Measurements from ENCODE around the gene SERPINA3.
"Not testable (repeated sequence)": the region's sequence is repeated elsewhere in the genome, so short reads cannot be mapped to it uniquely, and the experiment has no call there.

SERPINA3 gene

DNA sequence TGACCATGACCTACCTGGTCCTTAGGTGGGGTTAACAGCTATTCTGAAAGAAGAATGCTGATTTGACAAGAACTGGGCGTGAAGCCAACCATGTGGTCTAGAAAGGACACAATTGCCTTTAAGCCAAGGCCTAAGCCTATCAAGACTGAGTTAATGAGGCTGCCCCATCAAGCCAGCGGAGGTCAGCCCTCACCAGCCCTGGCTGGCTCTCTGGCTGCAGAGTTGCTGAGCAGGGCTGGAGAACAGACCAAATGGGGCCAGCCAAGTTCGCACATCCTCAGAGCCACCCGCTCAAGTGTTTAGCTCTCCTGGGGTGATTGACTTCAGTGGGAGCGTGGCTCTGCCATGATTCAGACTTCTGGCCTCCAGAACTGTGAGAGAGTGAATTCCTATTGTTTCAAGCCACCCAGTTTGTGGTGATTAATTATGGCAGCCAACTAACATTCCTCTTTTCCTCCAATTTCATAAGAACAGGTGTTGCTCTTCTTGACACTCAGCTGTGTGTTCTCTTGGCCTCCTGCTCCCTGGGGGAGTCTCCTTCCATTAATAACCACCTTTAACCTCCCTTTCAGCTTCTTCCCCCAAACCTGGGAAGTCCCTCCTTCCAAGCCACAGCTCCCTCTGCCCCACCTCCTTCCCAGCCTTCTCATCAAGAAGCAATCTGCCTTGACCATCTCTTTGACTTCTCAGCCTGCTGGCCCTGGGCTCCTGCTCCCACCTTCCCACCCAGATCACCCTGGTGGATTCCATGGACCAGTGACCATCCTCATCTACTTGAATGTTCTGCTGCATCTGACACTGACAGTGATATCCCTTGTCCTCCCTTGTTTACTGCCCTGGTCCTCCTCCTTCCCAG, 36.2 kb upstream of the SERPINA3 start:
- H3K4me3 ChIP-seq (ENCODE audit: low read depth, low read length), result no peak overlapping the region
- TF ChIP-seq CTCF (conservative IDR thresholded peaks at IDR 0.05; ENCODE audit: low read depth, low read length), result peak; percentile 8
- DNase-seq (ENCODE audit: low read depth), result peak; percentile 92

- not testable (repeated sequence) for H3K4me3 ChIP-seq (ENCODE audit: low read depth, low read length); DNase-seq (ENCODE audit: low read depth)
These were observed 34.7 kb upstream of the SERPINA3 start for GRCh38 chr14:94577472-94577871.

- no peak for DNase-seq (ENCODE audit: low read depth)
- H3K4me3 ChIP-seq (ENCODE audit: low read depth, low read length), result no peak overlapping the region
- no peak for TF ChIP-seq CTCF (conservative IDR thresholded peaks at IDR 0.05; ENCODE audit: low read depth, low read length)
These were observed 33.5 kb upstream of the SERPINA3 start for GRCh38 chr14:94578712-94579111.

DNA sequence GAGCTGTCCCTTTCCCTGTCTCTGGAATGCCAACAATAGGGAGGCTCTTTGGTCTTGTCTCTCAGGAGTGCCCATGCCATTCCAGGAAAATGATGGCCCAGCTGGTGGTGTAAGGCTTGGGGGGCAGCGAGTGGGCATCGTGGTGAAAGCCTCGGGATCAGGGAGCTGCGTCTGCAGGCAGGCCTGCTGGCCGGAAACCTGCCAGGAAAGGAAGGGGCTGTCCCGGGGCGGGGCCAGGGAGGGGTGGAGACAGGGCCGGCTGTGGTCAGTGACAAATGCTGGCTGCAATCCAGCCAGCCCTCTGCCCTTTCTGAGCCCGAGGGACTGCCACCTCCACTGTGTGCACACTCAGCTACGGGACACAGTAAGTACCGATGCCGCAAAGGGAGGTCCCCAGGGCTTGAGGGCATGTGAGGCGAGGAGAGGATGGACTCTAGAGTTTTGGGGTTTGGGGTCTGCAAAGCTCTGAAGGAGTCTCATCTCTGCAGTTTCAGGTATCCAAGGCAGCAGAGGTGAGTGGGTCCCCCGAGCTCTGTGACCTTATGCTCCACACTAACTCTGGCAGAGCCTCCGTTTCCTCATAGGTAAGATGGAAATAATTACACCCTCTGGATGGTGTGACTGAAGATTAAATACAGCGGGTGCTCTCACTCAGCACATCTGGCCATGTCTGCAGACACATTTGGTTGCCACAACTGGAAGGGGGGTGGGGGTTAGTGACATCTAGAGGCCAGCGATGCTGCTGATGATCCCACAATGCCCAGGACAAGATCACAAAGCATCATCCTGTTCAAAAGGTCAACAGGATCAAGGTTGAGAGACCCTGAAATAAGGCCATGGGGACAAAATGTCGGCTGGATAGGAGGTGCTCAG, 30.8 kb upstream of the SERPINA3 start, which contains the start of gene SERPINA5:
Gene SERPINA5, plus strand, starts transcription at position 300 of the 873 bp plus-strand sequence. CDS start 5,937 bp downstream, outside the sequence.
- TF ChIP-seq CTCF (conservative IDR thresholded peaks at IDR 0.05; ENCODE audit: low read depth, low read length), result no peak
- peak; percentile 64 for DNase-seq (ENCODE audit: low read depth)
- no peak within 1 kb of the TSS for H3K4me3 ChIP-seq (ENCODE audit: low read depth, low read length)

DNA sequence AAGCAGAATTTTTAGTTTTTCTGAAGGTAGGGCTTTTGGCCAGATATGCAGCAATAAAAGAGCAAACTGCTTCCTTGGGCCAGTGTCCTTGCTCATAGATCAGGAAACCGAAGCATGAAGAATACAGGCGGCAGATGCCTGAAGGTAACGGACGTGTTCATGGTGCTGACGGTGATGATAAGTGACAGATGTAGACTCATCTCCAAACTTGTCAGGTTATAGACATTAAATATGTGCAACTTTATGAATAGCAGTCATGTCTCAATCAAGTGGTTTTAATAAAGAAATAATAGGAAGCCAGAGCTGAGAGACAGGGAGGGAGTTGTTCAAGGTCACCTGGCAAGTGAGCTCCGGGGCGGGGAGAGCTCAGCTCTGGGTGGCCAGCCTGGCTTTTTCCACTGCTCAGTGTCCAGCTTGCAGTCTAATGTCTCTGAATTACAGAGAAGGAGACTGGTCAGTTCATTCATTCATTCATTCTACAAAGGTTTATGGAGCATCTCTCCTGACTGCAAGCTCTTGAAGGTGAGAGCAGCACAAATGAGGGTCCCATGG, 29.9 kb upstream of the SERPINA3 start:
- TF ChIP-seq CTCF (conservative IDR thresholded peaks at IDR 0.05; ENCODE audit: low read depth, low read length), result no peak
- no peak for DNase-seq (ENCODE audit: low read depth)
- no peak overlapping the region for H3K4me3 ChIP-seq (ENCODE audit: low read depth, low read length)

DNA sequence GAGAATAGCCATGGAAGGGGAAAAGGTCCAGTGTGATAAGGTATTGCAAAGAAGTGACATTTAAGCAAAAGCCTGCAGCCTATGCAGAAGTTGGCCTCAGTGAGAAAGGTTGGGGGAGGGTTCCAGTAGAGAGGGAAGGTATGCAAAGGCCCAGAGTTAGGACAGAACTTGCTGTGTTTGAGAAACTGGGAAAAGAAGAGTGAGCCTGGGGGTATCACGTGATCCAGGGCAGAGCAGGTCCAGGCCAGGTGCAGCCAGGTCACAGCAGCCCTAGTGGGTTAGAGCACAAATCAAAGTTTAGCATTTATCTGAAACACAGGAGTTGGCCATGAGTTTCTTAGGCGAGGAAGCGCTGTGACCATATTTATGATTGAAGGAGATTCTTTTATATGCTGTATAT, 29.3 kb upstream of the SERPINA3 start:
- no peak overlapping the region for H3K4me3 ChIP-seq (ENCODE audit: low read depth, low read length)
- TF ChIP-seq CTCF (conservative IDR thresholded peaks at IDR 0.05; ENCODE audit: low read depth, low read length), result no peak

GRCh38 chr14:94583557-94583956, 28.6 kb upstream of the SERPINA3 start:
- no peak for DNase-seq (ENCODE audit: low read depth)
- no peak overlapping the region for H3K4me3 ChIP-seq (ENCODE audit: low read depth, low read length)
- no peak for TF ChIP-seq CTCF (conservative IDR thresholded peaks at IDR 0.05; ENCODE audit: low read depth, low read length)

More for the DNA sequence above, 29.3 kb upstream of the SERPINA3 start:
- DNase-seq (ENCODE audit: low read depth), result no peak

Measured in choroid plexus epithelial cell (primary cell).